Liver (tissue), 9 donors: ENCODE measurements around the gene CAPG. TPM values are rescaled to one million over a fixed set of nuclear protein-coding genes. Genes with fewer than 3 reads are reported as not detected.

Source experiments
- DNase-seq: peaks from one replicate; pipeline ENCODE4 v3.0.0-alpha.2; 2017; ENCODE audit warnings: low spot score
- H3K27ac ChIP-seq, 2 donors: one replicate each; pipeline ENCODE4 v1.7.0; 2013; ENCODE audit warnings: inconsistent platforms in 2 of 2, low read length in 2 of 2, control low read depth in 1 of 2, low read depth in 1 of 2, mild to moderate bottlenecking in 1 of 2
- H3K27me3 ChIP-seq, 4 donors: one replicate each; pipeline versions ENCODE4 v1.6.1 to v1.7.0; 2013; ENCODE audit warnings: low read length in 3 of 4, inconsistent platforms in 1 of 4, mild to moderate bottlenecking in 1 of 4, moderate library complexity in 1 of 4; ENCODE audit not compliant: control insufficient read depth in 4 of 4, insufficient read depth in 4 of 4
- H3K36me3 ChIP-seq, 4 donors: one replicate each; pipeline versions ENCODE4 v1.6.1 to v1.7.0; 2013; ENCODE audit warnings: low read length in 3 of 4, mild to moderate bottlenecking in 3 of 4, low read depth in 1 of 4, moderate library complexity in 1 of 4; ENCODE audit not compliant: control insufficient read depth in 4 of 4, insufficient read depth in 3 of 4
- H3K4me1 ChIP-seq, 4 donors: one replicate each; pipeline versions ENCODE4 v1.6.1 to v1.7.0; 2013; ENCODE audit warnings: low read length in 3 of 4, mild to moderate bottlenecking in 3 of 4, moderate library complexity in 1 of 4; ENCODE audit not compliant: control insufficient read depth in 4 of 4, insufficient read depth in 4 of 4
- H3K4me3 ChIP-seq, 3 donors: one replicate each; pipeline versions ENCODE4 v1.6.1 to v1.7.0; 2013; ENCODE audit warnings: low read length in 3 of 3, control low read depth in 1 of 3, low read depth in 1 of 3, mild to moderate bottlenecking in 1 of 3
- H3K9ac ChIP-seq, 2 donors: one replicate each; pipeline ENCODE4 v1.7.0; 2013; ENCODE audit warnings: low read length in 2 of 2, mild to moderate bottlenecking in 2 of 2, moderate library complexity in 2 of 2, control low read depth in 1 of 2, low read depth in 1 of 2
- H3K9me3 ChIP-seq, 4 donors: one replicate each; pipeline versions ENCODE4 v1.6.1 to v1.7.0; 2013; ENCODE audit warnings: low read length in 3 of 4; ENCODE audit not compliant: control insufficient read depth in 4 of 4
- CTCF ChIP-seq: fragments of 150-350 bp; IDR thresholded peaks from 2 replicates; pipeline ENCODE4 v1.5.1; 2017; ENCODE audit warnings: improper control_type of control experiment, low read depth, low read length; ENCODE audit not compliant: missing input control
- EGR1 ChIP-seq, 2 donors: IDR thresholded peaks; 2 replicates each; pipeline ENCODE4 v1.6.1; 2016 to 2018; ENCODE audit warnings: antibody characterized with exemption in 2 of 2, low read depth in 2 of 2
- FOXA1 ChIP-seq: IDR thresholded peaks from 2 replicates; pipeline ENCODE4 v1.6.1; 2016; ENCODE audit warnings: antibody characterized with exemption
- FOXA2 ChIP-seq: IDR thresholded peaks from 2 replicates; pipeline ENCODE4 v1.6.1; 2016; ENCODE audit warnings: antibody characterized with exemption
- GABPA ChIP-seq, 2 donors: IDR thresholded peaks in 1 of 2; conservative IDR thresholded peaks in 1 of 2; 2 replicates each; pipeline ENCODE4 v1.6.1; 2016; ENCODE audit warnings: antibody characterized with exemption in 2 of 2, mild to moderate bottlenecking in 1 of 2, moderate library complexity in 1 of 2
- HNF4A ChIP-seq, 2 donors: conservative IDR thresholded peaks; 2 replicates each; pipeline ENCODE4 v1.6.1; 2016; ENCODE audit warnings: antibody characterized with exemption in 2 of 2, mild to moderate bottlenecking in 2 of 2
- HNF4G ChIP-seq: IDR thresholded peaks from 2 replicates; pipeline ENCODE4 v1.6.1; 2016; ENCODE audit warnings: antibody characterized with exemption
- JUND ChIP-seq, 2 donors: IDR thresholded peaks; 2 replicates each; pipeline ENCODE4 v1.6.1; 2016; ENCODE audit warnings: antibody characterized with exemption in 2 of 2
- MAX ChIP-seq: IDR thresholded peaks from 2 replicates; pipeline ENCODE4 v1.6.1; 2016; ENCODE audit warnings: antibody characterized with exemption
- NR2F2 ChIP-seq: IDR thresholded peaks from 2 replicates; pipeline ENCODE4 v1.6.1; 2016; ENCODE audit warnings: antibody characterized with exemption
- RAD21 ChIP-seq, 2 donors: IDR thresholded peaks; 2 replicates each; pipeline ENCODE4 v1.6.1; 2016; ENCODE audit warnings: antibody characterized with exemption in 2 of 2, mild to moderate bottlenecking in 2 of 2
- REST ChIP-seq: IDR thresholded peaks from 2 replicates; pipeline ENCODE4 v1.6.1; 2016; ENCODE audit warnings: antibody characterized with exemption, mild to moderate bottlenecking
- RXRA ChIP-seq, 2 donors: IDR thresholded peaks; 2 replicates each; pipeline ENCODE4 v1.6.1; 2017 to 2018; ENCODE audit warnings: antibody characterized with exemption in 2 of 2, mild to moderate bottlenecking in 1 of 2
- SP1 ChIP-seq: IDR thresholded peaks from 2 replicates; pipeline ENCODE4 v1.6.1; 2018; ENCODE audit warnings: antibody characterized with exemption, mild to moderate bottlenecking
- TAF1 ChIP-seq: conservative IDR thresholded peaks from 2 replicates; pipeline ENCODE4 v1.6.1; 2016; ENCODE audit warnings: antibody characterized with exemption, mild to moderate bottlenecking
- YY1 ChIP-seq: IDR thresholded peaks from 2 replicates; pipeline ENCODE4 v1.6.1; 2016; ENCODE audit warnings: antibody characterized with exemption, mild to moderate bottlenecking
- ZBTB33 ChIP-seq: IDR thresholded peaks from 2 replicates; pipeline ENCODE4 v1.6.1; 2016; ENCODE audit warnings: antibody characterized with exemption
- WGBS: extraction: QIAGEN DNeasy Blood & Tissue Kit; methylation state at CpG from one replicate; pipeline ENCODE4 v1.1.7; 2013; 5-methylcytosine and 5-hydroxymethylcytosine counted together
- polyA plus RNA-seq, 2 donors: library from polyadenylated mRNA; stranded (reverse) in 1 of 2; unstranded in 1 of 2; fragments of 200-250 nt in 1 of 2; fragments of >200 nt in 1 of 2; fragmentation: Nextera tagmentation in 1 of 2; extraction: Ambion mirVana in 1 of 2; gene quantifications; one replicate each; pipeline versions ENCODE4 v1.2.1 to v1.2.3, GENCODE V29; 2013 to 2015
- total RNA-seq, 2 donors: library from RNA; depleted of rRNA; stranded (reverse); fragments of >200 nt; gene quantifications; one replicate each; pipeline ENCODE4 v1.2.3, GENCODE V29; 2014
- TF ChIP-seq, protein P1 (sequence below): IDR thresholded peaks from 2 replicates; pipeline ENCODE4 v1.6.1; 2016; ENCODE audit warnings: antibody characterized with exemption
- donor health status: healthy.
- donor health status: healthy.
- donor health status: healthy.
- donor health status: healthy.
- donor health status: healthy.

Gene CAPG
- total and polyA plus RNA-seq, 4 donors = 2.7 to 19.3 (median 5.2) TPM

DNA sequence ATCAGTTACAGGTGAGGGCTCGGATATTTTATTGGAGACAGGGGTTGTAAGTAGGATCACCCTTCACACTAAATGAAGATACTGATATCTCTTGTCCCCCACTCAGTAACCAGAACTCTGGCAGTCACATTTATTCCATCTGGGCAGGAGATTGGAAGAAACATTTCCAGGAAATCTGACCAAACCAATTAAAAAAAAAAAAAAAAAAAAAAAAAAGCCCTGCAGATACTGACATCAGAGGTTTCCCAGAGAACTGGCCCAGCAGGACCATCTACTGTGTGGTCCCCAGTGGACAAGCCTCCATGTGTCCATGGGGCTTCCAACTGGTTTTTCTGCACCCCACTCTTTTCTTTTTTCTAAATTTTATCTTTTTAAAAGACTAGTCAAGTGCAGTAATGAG is 49.6 kb upstream of the CAPG start:
- no peak for DNase-seq
- WGBS = 95% methylated on average over 1 of the region's 1 CpG
- Histone ChIP-seq H3K27ac (no peak overlapping the region), H3K36me3 (no peaks in the 10 kb centered on the region), H3K4me3 (no peak overlapping the region), H3K27me3 (no peaks in the 10 kb centered on the region), H3K9me3 (no peaks in the 10 kb centered on the region), H3K9ac (no peak overlapping the region), H3K4me1 (peaks cover 0 to 4% (median under 1%) of the 10 kb centered on the region in 4 donors)
- TF ChIP-seq JUND (IDR thresholded peaks at IDR 0.05) = no peak
- TF ChIP-seq, protein P1, sequence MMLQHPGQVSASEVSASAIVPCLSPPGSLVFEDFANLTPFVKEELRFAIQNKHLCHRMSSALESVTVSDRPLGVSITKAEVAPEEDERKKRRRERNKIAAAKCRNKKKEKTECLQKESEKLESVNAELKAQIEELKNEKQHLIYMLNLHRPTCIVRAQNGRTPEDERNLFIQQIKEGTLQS = no peak
- TF ChIP-seq YY1 = no peak
- TF ChIP-seq RXRA (IDR thresholded peaks at IDR 0.05) = no peak

DNA sequence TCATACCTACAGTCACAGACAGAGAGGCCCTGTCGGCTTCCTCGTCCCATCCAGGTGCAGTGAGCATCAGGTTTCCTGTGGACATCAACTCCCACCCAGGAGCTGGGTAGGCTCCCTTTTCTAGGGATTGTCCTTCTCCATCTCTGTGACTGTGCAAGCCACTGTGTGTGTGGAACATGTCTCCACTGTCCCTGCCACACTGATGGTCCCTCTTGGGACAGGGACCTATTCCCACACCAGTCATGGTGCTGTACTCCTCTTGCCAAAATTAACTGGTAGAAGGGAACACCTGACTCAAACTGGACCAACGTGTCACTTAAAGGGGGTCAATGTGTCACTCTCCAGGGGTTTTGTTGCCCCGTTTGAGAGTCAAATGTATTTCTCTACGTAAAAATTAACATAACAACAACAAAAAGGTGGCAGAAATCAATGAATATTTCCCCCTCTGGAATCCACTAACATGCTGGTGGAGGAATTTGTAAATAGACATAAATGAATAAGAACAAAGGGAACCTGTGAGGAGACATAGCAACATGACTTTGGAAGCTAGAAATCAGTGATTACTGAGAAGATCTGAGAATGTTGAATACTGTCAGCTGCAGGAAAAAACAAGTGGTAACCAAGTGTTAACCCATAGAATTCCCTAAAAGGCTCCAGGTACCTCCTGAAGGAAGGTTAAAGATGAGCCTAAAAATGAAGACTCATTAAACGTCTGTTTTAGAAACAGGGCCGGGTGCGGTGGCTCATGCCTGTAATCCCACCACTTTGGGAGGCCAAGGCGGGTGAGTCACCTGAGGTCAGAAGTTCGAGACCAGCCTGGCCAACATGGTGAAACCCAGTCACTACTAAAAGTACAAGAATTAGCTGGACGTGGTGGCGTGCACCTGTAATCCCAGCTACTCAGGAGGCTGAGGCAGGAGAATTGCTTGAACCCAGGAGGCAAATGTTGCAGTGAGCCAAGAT is 48.7 kb upstream of the CAPG start:
- H3K27ac ChIP-seq = no peak overlapping the region
- no peak for TF ChIP-seq GABPA (IDR thresholded peaks at IDR 0.05 in 1 of 2, conservative IDR thresholded peaks at IDR 0.05 in 1 of 2)
- TF ChIP-seq EGR1 (IDR thresholded peaks at IDR 0.05; ENCODE audit: low read depth in 2 of 2) = no peak
- TF ChIP-seq TAF1 = no peak
- no peak for TF ChIP-seq HNF4A (conservative IDR thresholded peaks at IDR 0.05)
- no peak for TF ChIP-seq YY1
- no peak for TF ChIP-seq SP1
- TF ChIP-seq ZBTB33 = no peak
- H3K27me3 ChIP-seq = no peaks in the 10 kb centered on the region
- peaks cover 0 to 4% (median under 1%) of the 10 kb centered on the region in 4 donors for H3K4me1 ChIP-seq
- no peak overlapping the region for H3K4me3 ChIP-seq
- H3K9ac ChIP-seq = no peak overlapping the region
- whole genome bisulfite sequencing = 89% methylated on average over 12 of the region's 12 CpGs
- H3K36me3 ChIP-seq = no peaks in the 10 kb centered on the region
- no peaks in the 10 kb centered on the region for H3K9me3 ChIP-seq
- DNase-seq = no peak

DNA sequence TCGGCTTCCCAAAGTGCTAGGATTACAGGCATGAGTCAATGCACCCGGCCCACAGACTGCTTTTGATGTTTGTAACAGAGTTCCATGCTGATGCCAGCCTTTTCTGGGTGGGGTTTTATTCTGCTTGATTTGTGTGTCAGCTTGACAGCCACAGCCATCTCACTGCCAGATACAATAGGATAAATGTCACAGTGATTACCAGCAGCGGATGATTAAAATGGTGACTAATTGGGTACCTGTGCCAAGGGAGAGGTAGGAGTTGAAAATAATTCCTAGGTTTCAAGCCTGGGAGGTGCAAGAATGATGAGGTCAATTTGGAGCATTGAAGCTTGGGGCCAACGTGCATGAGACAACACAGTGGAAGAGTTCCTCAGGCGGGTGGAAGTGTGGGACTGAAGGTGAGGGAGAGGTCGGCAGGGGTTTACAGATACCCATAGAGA is 47.7 kb upstream of the CAPG start:
- Histone ChIP-seq H3K4me1 (peaks cover 0 to 4% (median under 1%) of the 10 kb centered on the region in 4 donors), H3K27ac (no peak overlapping the region), H3K9me3 (no peaks in the 10 kb centered on the region), H3K36me3 (no peaks in the 10 kb centered on the region), H3K27me3 (no peaks in the 10 kb centered on the region), H3K4me3 (no peak overlapping the region), H3K9ac (no peak overlapping the region)
- WGBS = 88% methylated on average over 6 of the region's 6 CpGs
- DNase-seq = no peak
- TF ChIP-seq EGR1 (IDR thresholded peaks at IDR 0.05; ENCODE audit: low read depth in 2 of 2) = no peak
- TF ChIP-seq NR2F2 = no peak
- TF ChIP-seq MAX = no peak
- no peak for TF ChIP-seq RAD21 (IDR thresholded peaks at IDR 0.05)
- no peak for TF ChIP-seq JUND (IDR thresholded peaks at IDR 0.05)
- TF ChIP-seq CTCF = no peak
- no peak for TF ChIP-seq YY1
- no peak for TF ChIP-seq REST
- no peak for TF ChIP-seq FOXA1
- TF ChIP-seq FOXA2 = no peak
- TF ChIP-seq HNF4G = no peak
- no peak for TF ChIP-seq SP1
- TF ChIP-seq, protein P1 = no peak
- no peak for TF ChIP-seq RXRA (IDR thresholded peaks at IDR 0.05)
- TF ChIP-seq HNF4A (conservative IDR thresholded peaks at IDR 0.05) = no peak
- TF ChIP-seq GABPA (IDR thresholded peaks at IDR 0.05 in 1 of 2, conservative IDR thresholded peaks at IDR 0.05 in 1 of 2) = no peak
- TF ChIP-seq TAF1 = no peak
